ENCODE data around the gene MAP3K8.

DNA sequence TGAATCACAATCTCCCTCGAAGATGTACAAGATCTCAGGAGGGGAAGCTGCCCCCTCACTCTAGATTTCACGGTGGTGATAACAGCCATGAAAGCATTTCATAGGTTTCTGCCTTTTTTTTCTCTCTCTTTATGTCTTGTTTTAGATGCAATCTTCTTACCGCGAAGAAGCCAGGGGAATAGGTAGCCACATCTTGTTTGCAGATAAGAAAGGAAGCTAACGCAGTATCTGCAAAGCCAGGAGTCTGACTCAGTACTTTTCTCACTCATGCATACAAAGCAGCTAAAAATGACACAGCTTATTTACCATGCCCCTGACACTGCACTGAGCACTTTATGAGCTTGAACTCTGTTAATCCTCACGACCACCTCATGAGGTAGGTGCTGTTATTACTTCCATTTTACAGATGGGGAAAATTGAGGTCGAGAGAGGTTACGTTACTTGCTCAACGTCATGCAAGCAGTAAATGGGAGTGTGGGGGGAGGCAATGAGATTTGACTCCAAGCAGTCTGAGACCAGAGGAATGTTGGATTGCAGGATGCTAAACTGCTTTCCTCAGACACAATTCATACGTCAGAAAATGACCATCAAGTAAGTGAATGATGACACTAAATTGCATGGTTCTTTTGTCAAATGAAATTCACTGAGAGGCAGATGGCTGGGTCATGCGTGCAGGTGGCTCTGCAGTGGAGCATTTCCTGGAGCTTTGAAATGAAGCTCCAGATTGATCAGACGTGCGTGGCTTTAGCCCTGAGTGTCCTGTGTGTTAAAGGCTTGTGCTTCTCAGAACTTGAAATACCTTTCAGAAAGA is 3.3 kb downstream of the MAP3K8 start:
- TF ChIP-seq REST (IDR thresholded peaks at IDR 0.05; ENCODE audit: insufficient read depth in 1 of 2, low read depth in 2 of 2, low read length in 2 of 2): no peak
- TF ChIP-seq POLR2AphosphoS5 (IDR thresholded peaks at IDR 0.05; ENCODE audit: low read depth, low read length): no peak
- no peak for TF ChIP-seq TAF1 (IDR thresholded peaks at IDR 0.05; ENCODE audit: borderline replicate concordance, insufficient read depth, low read length)
